SK-N-MC (cell line): ENCODE measurements around the gene TXNRD1.

Experiments used
- EZH2 ChIP-seq: fragments of 200-600 bp; sonication (generic); IDR thresholded peaks from one replicate; pipeline ENCODE4 v1.6.1; 2017; ENCODE audit warnings: antibody characterized with exemption
- POLR2AphosphoS5 ChIP-seq: IDR thresholded peaks from 2 replicates; pipeline ENCODE4 v1.6.1; 2012; ENCODE audit warnings: mild to moderate bottlenecking, low read depth, low read length, borderline replicate concordance

GRCh38 chr12:104263026-104263425 lies 47.4 kb downstream of the TXNRD1 start:
- TF ChIP-seq EZH2, result no peak
- TF ChIP-seq POLR2AphosphoS5, result no peak
